PFSK-1 (cell line): ENCODE results near the gene SYF2.

Source experiments
- FOXP2 ChIP-seq: optimal IDR thresholded peaks from 2 replicates; pipeline ENCODE3; 2011; ENCODE audit warnings: borderline replicate concordance, control low read depth, inconsistent platforms; ENCODE audit not compliant: insufficient read depth; ENCODE audit errors: extremely low read length, extremely low read depth
- POLR2AphosphoS5 ChIP-seq: IDR thresholded peaks from 2 replicates; pipeline ENCODE4 v1.6.1; 2012; ENCODE audit warnings: low read depth, mild to moderate bottlenecking, control low read depth, low read length, moderate library complexity
- SIN3A ChIP-seq: IDR thresholded peaks from 2 replicates; pipeline ENCODE4 v1.6.1; 2012; ENCODE audit warnings: mild to moderate bottlenecking, low read length, moderate library complexity, borderline replicate concordance; ENCODE audit not compliant: insufficient read depth
- TAF1 ChIP-seq: IDR thresholded peaks from 2 replicates; pipeline ENCODE4 v1.6.1; 2012; ENCODE audit warnings: low read length, control low read depth, borderline replicate concordance; ENCODE audit not compliant: insufficient read depth
- TF ChIP-seq, protein P1 (sequence below), 2 experiments: IDR thresholded peaks; 2 replicates each; pipeline versions ENCODE4 v1.6.1 to v1.8.0; 2011 to 2012; ENCODE audit warnings: low read depth in 2 of 2, low read length in 2 of 2, control low read depth in 1 of 2, inconsistent platforms in 1 of 2, mild to moderate bottlenecking in 1 of 2, moderate library complexity in 1 of 2; ENCODE audit not compliant: insufficient read depth in 1 of 2

The SYF2 gene

DNA sequence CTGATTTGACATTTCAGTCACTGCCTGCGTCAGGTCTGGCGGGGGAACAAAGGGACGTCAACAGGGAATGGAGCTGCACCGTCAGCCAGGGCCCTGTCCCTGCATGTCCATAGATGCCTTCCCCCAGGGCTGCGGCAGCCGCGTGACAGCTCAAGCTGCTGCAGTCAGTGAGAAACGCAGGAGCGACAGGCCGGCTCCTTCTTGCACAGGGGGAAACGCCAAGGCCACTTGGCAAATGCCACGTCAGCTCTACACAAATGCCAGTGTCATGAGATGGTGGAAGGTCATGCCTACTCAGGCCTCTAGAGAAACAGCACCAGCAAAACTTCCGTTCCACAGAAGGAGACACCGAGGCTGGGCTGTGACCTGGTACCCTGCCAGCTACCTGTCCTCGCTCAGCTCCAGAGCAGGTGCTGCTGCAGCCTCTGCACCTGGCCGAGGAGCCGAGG is 37.7 kb downstream of the SYF2 start:
- no peak for TF ChIP-seq SIN3A
- no peak for TF ChIP-seq TAF1
- no peak for TF ChIP-seq POLR2AphosphoS5
- TF ChIP-seq FOXP2, result no peak

DNA sequence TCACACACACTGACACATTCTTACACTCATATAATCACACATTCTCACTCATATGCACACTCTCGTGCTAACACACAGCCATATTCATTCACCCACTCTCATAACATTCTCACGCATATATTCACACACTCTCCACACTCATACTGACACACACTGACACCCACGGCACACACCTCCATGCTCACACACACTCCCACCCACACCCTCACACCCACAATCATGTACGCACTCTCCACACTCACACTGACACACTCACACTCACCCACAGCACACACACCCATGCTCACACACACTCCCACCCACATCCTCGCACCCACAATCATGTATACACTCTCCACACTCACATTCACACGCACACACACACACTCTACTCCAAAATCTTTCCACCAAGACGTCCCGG is 38.2 kb downstream of the SYF2 start:
- TF ChIP-seq FOXP2 (no peak), POLR2AphosphoS5 (no peak), SIN3A (no peak)

DNA sequence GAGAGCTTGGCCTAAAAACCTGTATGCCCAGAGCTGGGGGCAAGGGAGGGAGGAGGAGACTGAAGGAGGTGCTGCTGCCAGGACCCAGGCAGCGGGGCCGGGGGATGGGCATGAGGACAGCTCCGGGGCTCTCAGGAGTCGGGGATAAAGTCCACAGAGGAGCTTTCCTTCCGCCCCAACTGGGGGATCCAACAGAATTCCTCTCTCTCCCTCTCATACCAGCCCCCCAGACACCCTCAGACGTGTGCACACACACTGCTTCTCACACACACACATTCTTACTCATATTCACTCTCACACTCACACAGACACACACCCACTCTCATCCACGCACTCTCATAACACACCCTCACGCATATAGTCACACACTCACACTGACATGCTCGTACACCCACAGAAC is 39.1 kb downstream of the SYF2 start:
- no peak for TF ChIP-seq TAF1
- TF ChIP-seq POLR2AphosphoS5, result no peak
- no peak for TF ChIP-seq SIN3A
- TF ChIP-seq, protein P1, sequence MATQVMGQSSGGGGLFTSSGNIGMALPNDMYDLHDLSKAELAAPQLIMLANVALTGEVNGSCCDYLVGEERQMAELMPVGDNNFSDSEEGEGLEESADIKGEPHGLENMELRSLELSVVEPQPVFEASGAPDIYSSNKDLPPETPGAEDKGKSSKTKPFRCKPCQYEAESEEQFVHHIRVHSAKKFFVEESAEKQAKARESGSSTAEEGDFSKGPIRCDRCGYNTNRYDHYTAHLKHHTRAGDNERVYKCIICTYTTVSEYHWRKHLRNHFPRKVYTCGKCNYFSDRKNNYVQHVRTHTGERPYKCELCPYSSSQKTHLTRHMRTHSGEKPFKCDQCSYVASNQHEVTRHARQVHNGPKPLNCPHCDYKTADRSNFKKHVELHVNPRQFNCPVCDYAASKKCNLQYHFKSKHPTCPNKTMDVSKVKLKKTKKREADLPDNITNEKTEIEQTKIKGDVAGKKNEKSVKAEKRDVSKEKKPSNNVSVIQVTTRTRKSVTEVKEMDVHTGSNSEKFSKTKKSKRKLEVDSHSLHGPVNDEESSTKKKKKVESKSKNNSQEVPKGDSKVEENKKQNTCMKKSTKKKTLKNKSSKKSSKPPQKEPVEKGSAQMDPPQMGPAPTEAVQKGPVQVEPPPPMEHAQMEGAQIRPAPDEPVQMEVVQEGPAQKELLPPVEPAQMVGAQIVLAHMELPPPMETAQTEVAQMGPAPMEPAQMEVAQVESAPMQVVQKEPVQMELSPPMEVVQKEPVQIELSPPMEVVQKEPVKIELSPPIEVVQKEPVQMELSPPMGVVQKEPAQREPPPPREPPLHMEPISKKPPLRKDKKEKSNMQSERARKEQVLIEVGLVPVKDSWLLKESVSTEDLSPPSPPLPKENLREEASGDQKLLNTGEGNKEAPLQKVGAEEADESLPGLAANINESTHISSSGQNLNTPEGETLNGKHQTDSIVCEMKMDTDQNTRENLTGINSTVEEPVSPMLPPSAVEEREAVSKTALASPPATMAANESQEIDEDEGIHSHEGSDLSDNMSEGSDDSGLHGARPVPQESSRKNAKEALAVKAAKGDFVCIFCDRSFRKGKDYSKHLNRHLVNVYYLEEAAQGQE (IDR thresholded peaks at IDR 0.05; ENCODE audit: insufficient read depth in 1 of 2, low read depth in 2 of 2, low read length in 2 of 2), result no peak
- no peak for TF ChIP-seq FOXP2

DNA sequence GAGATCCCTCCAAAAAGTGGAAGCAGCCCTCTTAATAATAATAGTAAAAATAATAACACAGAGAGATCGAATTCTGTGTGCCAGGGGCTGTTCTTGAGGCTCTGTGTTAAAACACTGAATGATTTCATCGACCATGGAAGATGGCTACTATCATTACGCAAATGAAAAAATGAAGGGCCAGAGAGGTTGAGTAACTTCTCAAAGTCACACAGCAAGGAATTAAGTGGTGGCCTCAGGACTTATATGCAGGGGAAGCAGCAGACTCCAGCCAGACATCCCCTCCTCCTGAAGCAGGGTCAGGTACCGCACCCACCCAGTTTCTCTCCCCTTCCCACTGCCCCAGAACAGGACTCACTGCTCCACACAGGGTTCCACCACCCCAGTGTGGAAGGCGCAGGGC is 40.1 kb downstream of the SYF2 start:
- TF ChIP-seq, protein P1 (IDR thresholded peaks at IDR 0.05; ENCODE audit: insufficient read depth in 1 of 2, low read depth in 2 of 2, low read length in 2 of 2), result no peak
- TF ChIP-seq TAF1 (no peak), FOXP2 (no peak), POLR2AphosphoS5 (no peak), SIN3A (no peak)

DNA sequence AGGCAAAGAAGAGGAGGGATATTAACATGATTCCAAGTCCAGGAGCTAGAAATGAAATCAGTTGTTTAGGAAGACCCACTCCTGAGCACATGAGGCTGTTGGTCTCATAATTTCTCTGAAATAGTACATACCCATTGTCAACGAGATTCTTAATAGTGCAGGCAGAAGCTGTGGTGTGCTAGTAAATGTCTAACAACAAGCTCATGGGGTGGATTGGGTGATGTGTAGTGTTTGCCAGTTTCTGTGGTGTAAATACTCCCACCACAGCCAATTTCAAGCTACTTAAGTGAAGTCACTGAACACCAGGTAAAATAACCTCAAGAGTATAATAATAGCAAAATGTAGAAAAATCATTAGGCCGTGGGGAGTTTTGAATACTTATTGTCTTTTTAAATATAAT is 42.0 kb downstream of the SYF2 start:
- no peak for TF ChIP-seq SIN3A
- TF ChIP-seq, protein P1 (IDR thresholded peaks at IDR 0.05; ENCODE audit: insufficient read depth in 1 of 2, low read depth in 2 of 2, low read length in 2 of 2), result no peak
- no peak for TF ChIP-seq TAF1
- TF ChIP-seq FOXP2, result no peak
- no peak for TF ChIP-seq POLR2AphosphoS5

DNA sequence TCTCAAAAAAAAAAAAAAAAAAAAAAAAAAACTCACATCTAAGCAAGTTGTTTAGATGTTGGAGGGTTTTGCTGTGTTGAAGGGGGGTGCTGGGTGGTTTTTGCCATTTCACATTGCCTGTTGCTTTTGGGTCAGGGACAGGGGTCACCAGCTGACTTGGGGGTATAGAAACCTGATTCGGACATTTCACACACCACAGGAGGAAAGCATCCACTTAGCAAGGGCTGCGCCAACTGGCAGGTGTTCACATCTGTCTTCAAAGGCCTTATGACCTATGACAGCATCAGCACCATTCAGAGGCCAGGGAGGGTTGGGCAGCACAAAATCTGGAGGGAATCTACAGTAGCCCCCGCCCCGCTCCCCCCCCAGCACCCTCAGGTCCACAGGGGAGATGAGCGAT is 45.2 kb downstream of the SYF2 start:
- no peak for TF ChIP-seq POLR2AphosphoS5
- no peak for TF ChIP-seq FOXP2

DNA sequence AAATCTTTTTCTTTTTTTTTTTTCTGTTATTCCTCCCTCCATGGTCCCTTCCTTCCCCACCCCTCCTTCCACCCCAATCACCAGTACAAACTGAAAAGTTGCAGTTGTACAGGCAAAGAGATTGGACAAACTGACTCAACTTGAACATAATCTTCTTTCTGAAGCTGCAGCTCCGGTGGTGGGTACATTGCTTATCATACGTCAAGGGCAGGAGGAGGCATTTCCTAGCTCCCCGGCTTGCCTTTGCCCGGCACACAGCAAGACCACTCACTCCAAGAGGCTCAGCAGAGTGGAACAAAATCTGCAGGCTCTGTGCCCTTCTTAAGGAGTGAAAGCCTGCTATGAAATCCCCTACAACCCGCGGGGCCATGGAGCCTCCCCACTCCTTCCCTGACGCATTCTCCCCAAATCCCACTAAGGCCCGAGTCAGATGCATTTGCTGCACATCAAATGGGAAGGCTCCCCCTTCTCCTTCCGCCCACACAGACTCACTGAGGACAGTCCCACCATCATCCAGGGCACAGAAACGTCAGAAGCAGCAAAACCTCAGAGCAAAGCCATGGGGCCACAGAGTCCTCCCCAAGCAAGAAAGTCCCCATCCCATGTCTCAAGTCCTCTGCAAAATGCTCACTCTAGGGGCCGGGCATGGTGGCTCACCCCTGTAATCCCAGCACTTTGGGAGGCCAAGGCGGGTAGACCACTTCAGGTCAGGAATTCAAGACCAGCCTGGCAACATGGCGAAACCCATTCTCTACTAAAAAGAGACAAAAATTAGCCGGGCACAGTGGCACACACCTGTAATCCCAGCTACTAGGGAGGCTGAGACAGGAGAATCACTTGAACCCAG is 45.9 kb downstream of the SYF2 start:
- TF ChIP-seq FOXP2 (no peak), SIN3A (no peak), TAF1 (no peak), POLR2AphosphoS5 (no peak)
- TF ChIP-seq, protein P1 (IDR thresholded peaks at IDR 0.05; ENCODE audit: insufficient read depth in 1 of 2, low read depth in 2 of 2, low read length in 2 of 2), result no peak
